OCI-LY7 (cell line): Measurements from ENCODE around the gene MUC6.

Experiments used
- EZH2phosphoT487 ChIP-seq: fragments of 200-600 bp; sonication (generic); IDR thresholded peaks from 2 replicates; pipeline ENCODE4 v1.6.1; 2018; ENCODE audit warnings: low read depth, borderline replicate concordance, mild to moderate bottlenecking, mixed run types, antibody characterized with exemption, low read length, moderate library complexity, mixed read lengths
- TF ChIP-seq, protein P1 (sequence below): fragments of 200-600 bp; sonication (generic); conservative IDR thresholded peaks from 2 replicates; pipeline ENCODE4 v1.5.1; 2014; ENCODE audit warnings: mild to moderate bottlenecking, antibody characterized with exemption, low read length, moderate library complexity, mixed read lengths

DNA sequence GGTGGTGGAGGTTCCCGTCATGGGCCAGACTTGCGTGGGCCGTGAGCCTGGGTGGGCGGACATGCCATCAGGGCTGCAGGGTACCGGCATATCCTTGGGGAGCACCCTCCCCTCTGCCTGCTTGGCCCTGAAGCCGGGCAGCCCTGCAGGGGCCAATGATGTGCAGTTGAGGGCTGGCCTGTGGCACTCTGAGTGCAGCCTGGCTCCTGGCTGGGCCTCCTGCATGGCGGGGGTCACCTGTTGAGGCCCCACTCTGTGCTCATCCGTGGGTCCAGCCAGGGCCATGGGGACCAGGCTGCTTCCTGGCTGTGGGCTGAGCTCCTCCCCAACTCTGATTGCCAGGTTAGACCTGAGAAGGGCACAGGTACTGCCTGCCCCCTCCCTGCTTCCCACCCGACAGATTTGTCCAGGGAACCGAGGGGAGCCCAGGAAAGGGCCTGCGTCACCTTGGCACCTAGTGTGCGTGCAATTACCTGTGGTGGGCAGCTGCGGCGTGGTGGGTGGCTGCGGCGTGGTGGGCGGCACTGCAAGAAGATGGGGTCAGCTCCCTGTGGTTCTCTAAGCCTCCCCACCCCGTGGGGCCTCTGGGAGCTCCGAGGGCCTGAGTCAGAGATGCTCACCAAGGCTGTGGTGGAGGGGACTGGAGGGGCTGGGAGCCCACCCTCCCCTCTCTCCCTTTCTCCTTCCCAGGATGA lies 16.2 kb downstream of the MUC6 start:
- TF ChIP-seq, protein P1, sequence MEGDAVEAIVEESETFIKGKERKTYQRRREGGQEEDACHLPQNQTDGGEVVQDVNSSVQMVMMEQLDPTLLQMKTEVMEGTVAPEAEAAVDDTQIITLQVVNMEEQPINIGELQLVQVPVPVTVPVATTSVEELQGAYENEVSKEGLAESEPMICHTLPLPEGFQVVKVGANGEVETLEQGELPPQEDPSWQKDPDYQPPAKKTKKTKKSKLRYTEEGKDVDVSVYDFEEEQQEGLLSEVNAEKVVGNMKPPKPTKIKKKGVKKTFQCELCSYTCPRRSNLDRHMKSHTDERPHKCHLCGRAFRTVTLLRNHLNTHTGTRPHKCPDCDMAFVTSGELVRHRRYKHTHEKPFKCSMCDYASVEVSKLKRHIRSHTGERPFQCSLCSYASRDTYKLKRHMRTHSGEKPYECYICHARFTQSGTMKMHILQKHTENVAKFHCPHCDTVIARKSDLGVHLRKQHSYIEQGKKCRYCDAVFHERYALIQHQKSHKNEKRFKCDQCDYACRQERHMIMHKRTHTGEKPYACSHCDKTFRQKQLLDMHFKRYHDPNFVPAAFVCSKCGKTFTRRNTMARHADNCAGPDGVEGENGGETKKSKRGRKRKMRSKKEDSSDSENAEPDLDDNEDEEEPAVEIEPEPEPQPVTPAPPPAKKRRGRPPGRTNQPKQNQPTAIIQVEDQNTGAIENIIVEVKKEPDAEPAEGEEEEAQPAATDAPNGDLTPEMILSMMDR: no peak
- TF ChIP-seq EZH2phosphoT487: no peak
